Measurements from ENCODE around the gene KCNA3. TPM values are rescaled to one million over a fixed set of nuclear protein-coding genes. Genes with fewer than 3 reads are reported as not detected.

Gene KCNA3
- total and polyA plus RNA-seq, 2 of the 4 experiments (the other 2 are of a cell fraction), result under 0.01 to 0.09 TPM

GRCh38 chr1:110637475-110637874, 37.3 kb downstream of the KCNA3 start:
- Histone ChIP-seq H2AK5ac (ENCODE audit: low read depth, low read length) (no peak overlapping the region), H2AK9ac (replicated peaks; ENCODE audit: low read depth, low read length, poor library complexity) (no peak overlapping the region), H3K4ac (ENCODE audit: low read depth, low read length) (no peak overlapping the region), H3K79me1 (ENCODE audit: low read depth in 1 of 2, low read length in 2 of 2) (no peaks in the 10 kb centered on the region), H2AFZ (replicated peaks; ENCODE audit: low read length, poor library complexity) (no peak overlapping the region), H4K20me1 (ENCODE audit: insufficient read depth, low read length) (no peaks in the 10 kb centered on the region), H3K18ac (ENCODE audit: low read depth, low read length) (no peak overlapping the region), H2BK5ac (ENCODE audit: low read depth, low read length, poor library complexity, severe bottlenecking) (no peak overlapping the region), H3K9me3 (ENCODE audit: control insufficient read depth, insufficient read depth, low read length) (no peaks in the 10 kb centered on the region), H2BK15ac (ENCODE audit: low read depth, low read length) (no peak overlapping the region), H2BK120ac (ENCODE audit: low read depth, low read length) (no peak overlapping the region), H3K4me2 (ENCODE audit: low read depth, low read length) (no peak overlapping the region), H3K23ac (ENCODE audit: low read depth, low read length) (no peak overlapping the region), H3K14ac (replicated peaks; ENCODE audit: low read depth, low read length) (no peak overlapping the region), H3K9me1 (ENCODE audit: insufficient read depth, low read length) (no peaks in the 10 kb centered on the region), H4K91ac (ENCODE audit: insufficient read depth, low read depth, low read length) (no peak overlapping the region), H3K27ac (ENCODE audit: insufficient read depth, low read length) (no peak overlapping the region), H3K9ac (ENCODE audit: low read depth, low read length) (no peak overlapping the region), H3K4me1 (ENCODE audit: control insufficient read depth, insufficient read depth, low read length) (peaks cover 5% of the 10 kb centered on the region; the same call in 1 of the 2 replicates), H3K56ac (ENCODE audit: extremely low read depth, insufficient read depth, low read length) (no peak overlapping the region), H4K8ac (ENCODE audit: low read depth in 2 of 2, low read length in 2 of 2) (no peak overlapping the region), H4K5ac (ENCODE audit: low read depth, low read length) (no peak overlapping the region), H2BK20ac (ENCODE audit: low read depth, low read length) (no peak overlapping the region), H3K27me3 (ENCODE audit: control insufficient read depth, insufficient read depth, low read length) (peaks cover 7% of the 10 kb centered on the region; the same call in 1 of the 2 replicates), H3K4me3 (ENCODE audit: insufficient read depth, low read depth, low read length) (no peak overlapping the region), H3K36me3 (ENCODE audit: control insufficient read depth, insufficient read depth, low read length) (no peaks in the 10 kb centered on the region)
- 80% methylated on average over 1 of the region's 3 CpGs; no CpG with 5 or more reads in 1 of the 2 experiments for WGBS, 2 experiments (ENCODE audit: extremely low coverage in 2 of 2, insufficient read length in 1 of 2)
- dilution Hi-C loops (cut with HindIII; ENCODE audit: low sequenced_read_pairs, unreplicated experiment) (no loop called here), in situ Hi-C loops (cut with MboI; ENCODE audit: low sequenced_read_pairs) (no loop called here), intact Hi-C loops (cut with micrococcal nuclease) (no loop called here)
- BruUV-seq (replicated peaks), result no TSS peak
- TF ChIP-seq BHLHE40 (IDR thresholded peaks at IDR 0.05; ENCODE audit: low read depth, low read length) (no peak), ELK1 (IDR thresholded peaks at IDR 0.05; ENCODE audit: borderline replicate concordance, low read depth, low read length) (no peak), CEBPB (IDR thresholded peaks at IDR 0.05; ENCODE audit: low read depth, low read length) (no peak), MXI1 (IDR thresholded peaks at IDR 0.05; ENCODE audit: borderline replicate concordance, low read depth, low read length) (no peak), MAFK (IDR thresholded peaks at IDR 0.05; ENCODE audit: low read depth, low read length) (no peak), FOS (IDR thresholded peaks at IDR 0.05; ENCODE audit: low read depth, low read length) (no peak), RAD21 (IDR thresholded peaks at IDR 0.05; ENCODE audit: low read length) (no peak), MAZ (IDR thresholded peaks at IDR 0.05; ENCODE audit: borderline replicate concordance, low read depth, low read length) (no peak), SMC3 (IDR thresholded peaks at IDR 0.05; ENCODE audit: low read depth, low read length) (no peak), RFX5 (IDR thresholded peaks at IDR 0.05; ENCODE audit: low read depth, low read length) (no peak), NFE2L2 (IDR thresholded peaks at IDR 0.05; ENCODE audit: low read depth, low read length) (no peak), USF2 (IDR thresholded peaks at IDR 0.05; ENCODE audit: low read depth, low read length) (no peak), CHD1 (IDR thresholded peaks at IDR 0.05; ENCODE audit: low read depth, low read length) (no peak), CTCF (conservative IDR thresholded peaks at IDR 0.05; ENCODE audit: low read depth, low read length) (no peak)
- POLR2A ChIA-PET (ENCODE audit: unreplicated experiment), result no interaction called here
- no peak for DNase-seq
- no peak for ATAC-seq (ENCODE audit: low read depth)
- CTCF ChIA-PET, result interaction anchor here (0.6 kb wide), 1 partner anchor 683 kb away, joined by 4 read pairs; no protein-coding TSS in a partner anchor
